ENCODE measurements around the gene CD46.

Gene CD46

GRCh38 chr1:207841901-207842300, 90.0 kb downstream of the CD46 start:
- FAIRE-seq = no peak
- DNase-seq (ENCODE audit: insufficient read length, low spot score) = no peak

- DNase-seq (ENCODE audit: insufficient read length, low spot score) = no peak
- no peak for FAIRE-seq
These were observed 90.7 kb downstream of the CD46 start for GRCh38 chr1:207842506-207842905.

- no peak for DNase-seq (ENCODE audit: insufficient read length, low spot score)
- no peak for FAIRE-seq
These were observed 92.5 kb downstream of the CD46 start for GRCh38 chr1:207844371-207844770.

Data from GM19239 (cell line).